ENCODE measurements around the gene SIGLEC15.

The SIGLEC15 gene

DNA sequence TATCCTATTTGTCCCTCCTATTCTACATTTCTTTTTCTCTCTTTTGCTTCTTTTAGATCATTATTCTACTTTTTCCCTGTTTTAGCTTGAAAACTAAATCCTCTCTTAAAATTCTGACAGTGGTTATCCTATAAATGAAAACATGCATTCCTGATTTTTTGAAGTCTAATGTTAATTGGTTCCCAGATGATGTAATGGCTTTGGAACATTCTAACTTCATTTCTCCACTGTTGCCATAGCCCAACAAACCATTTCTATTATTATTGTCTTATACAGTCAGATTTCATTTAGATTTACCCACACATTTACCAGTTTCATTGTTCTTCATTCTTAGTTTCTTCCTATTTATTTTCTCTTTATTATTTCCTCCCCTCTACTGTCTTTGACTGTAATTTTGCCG is 36.5 kb downstream of the SIGLEC15 start:
- H3K27me3 ChIP-seq (ENCODE audit: insufficient read depth, low read length): no peaks in the 10 kb centered on the region
- no CpG with 5 or more reads among the region's 1 CpG for WGBS
- no peak overlapping the region for H3K9ac ChIP-seq (ENCODE audit: low read depth, low read length)
- H3K36me3 ChIP-seq (ENCODE audit: insufficient read depth, low read length): peaks cover 71% of the 10 kb centered on the region
- no peak overlapping the region for H3K4me3 ChIP-seq (ENCODE audit: low read length)
- no peaks in the 10 kb centered on the region for H3K9me3 ChIP-seq (ENCODE audit: insufficient read depth, low read depth, low read length)
- H3K27ac ChIP-seq (ENCODE audit: low read depth, low read length): no peak overlapping the region
- no peaks in the 10 kb centered on the region for H3K4me1 ChIP-seq (ENCODE audit: insufficient read depth, low read length)

GRCh38 chr18:45863469-45863868 is 38.0 kb downstream of the SIGLEC15 start:
- H3K36me3 ChIP-seq (ENCODE audit: insufficient read depth, low read length): peaks cover 69% of the 10 kb centered on the region
- H3K4me1 ChIP-seq (ENCODE audit: insufficient read depth, low read length): no peaks in the 10 kb centered on the region
- no peak overlapping the region for H3K4me3 ChIP-seq (ENCODE audit: low read length)
- no CpG with 5 or more reads among the region's 1 CpG for WGBS
- H3K9me3 ChIP-seq (ENCODE audit: insufficient read depth, low read depth, low read length): no peaks in the 10 kb centered on the region
- no peaks in the 10 kb centered on the region for H3K27me3 ChIP-seq (ENCODE audit: insufficient read depth, low read length)
- H3K27ac ChIP-seq (ENCODE audit: low read depth, low read length): no peak overlapping the region
- H3K9ac ChIP-seq (ENCODE audit: low read depth, low read length): no peak overlapping the region

DNA sequence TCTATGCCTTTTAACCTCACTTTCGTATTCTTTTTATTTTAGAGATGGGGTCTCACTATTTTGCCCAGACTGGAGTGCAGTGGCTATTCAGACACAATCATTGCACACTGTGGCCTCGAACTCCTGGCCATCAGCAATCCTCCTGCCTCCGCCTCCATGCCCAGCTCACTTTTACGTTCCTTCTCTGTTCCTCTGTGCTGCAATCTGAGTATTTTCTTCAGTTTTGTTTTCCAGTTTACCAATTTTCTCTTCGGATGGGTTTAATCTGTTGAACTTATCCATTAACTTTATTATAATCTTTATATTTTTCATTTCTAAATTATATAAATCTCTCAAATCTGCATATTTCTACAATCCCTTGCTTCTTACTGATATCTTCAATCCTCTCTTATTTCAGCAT is 38.6 kb downstream of the SIGLEC15 start:
- Histone ChIP-seq H3K4me3 (ENCODE audit: low read length) (no peak overlapping the region), H3K4me1 (ENCODE audit: insufficient read depth, low read length) (no peaks in the 10 kb centered on the region), H3K27ac (ENCODE audit: low read depth, low read length) (no peak overlapping the region), H3K9ac (ENCODE audit: low read depth, low read length) (no peak overlapping the region), H3K27me3 (ENCODE audit: insufficient read depth, low read length) (no peaks in the 10 kb centered on the region), H3K9me3 (ENCODE audit: insufficient read depth, low read depth, low read length) (no peaks in the 10 kb centered on the region), H3K36me3 (ENCODE audit: insufficient read depth, low read length) (peaks cover 63% of the 10 kb centered on the region)
- 89% methylated on average over 5 of the region's 5 CpGs for WGBS

DNA sequence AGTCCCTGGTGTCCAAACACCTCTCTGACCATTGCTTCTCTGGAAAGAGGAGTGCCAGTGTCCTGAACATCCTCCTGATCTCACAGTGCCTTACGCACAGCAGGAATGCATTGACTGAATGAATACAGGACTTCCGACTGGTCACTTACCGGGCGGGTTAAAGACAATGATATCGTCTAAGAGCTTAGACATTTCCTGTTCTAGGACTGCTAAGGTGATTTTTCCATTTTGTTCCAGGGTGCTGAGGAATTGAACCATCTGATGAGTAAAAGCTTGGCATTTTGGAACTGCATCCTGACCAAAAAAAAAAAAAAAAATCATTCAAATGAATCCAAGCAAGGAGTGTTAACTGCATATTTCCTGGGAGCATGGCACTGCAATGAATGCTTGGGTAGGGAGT is 40.0 kb downstream of the SIGLEC15 start:
- H3K4me3 ChIP-seq (ENCODE audit: low read length): no peak overlapping the region
- H3K9ac ChIP-seq (ENCODE audit: low read depth, low read length): no peak overlapping the region
- peaks cover 57% of the 10 kb centered on the region for H3K36me3 ChIP-seq (ENCODE audit: insufficient read depth, low read length)
- no peaks in the 10 kb centered on the region for H3K9me3 ChIP-seq (ENCODE audit: insufficient read depth, low read depth, low read length)
- H3K4me1 ChIP-seq (ENCODE audit: insufficient read depth, low read length): no peaks in the 10 kb centered on the region
- no peak overlapping the region for H3K27ac ChIP-seq (ENCODE audit: low read depth, low read length)
- no peaks in the 10 kb centered on the region for H3K27me3 ChIP-seq (ENCODE audit: insufficient read depth, low read length)
- WGBS: 94% methylated on average over 5 of the region's 5 CpGs

DNA sequence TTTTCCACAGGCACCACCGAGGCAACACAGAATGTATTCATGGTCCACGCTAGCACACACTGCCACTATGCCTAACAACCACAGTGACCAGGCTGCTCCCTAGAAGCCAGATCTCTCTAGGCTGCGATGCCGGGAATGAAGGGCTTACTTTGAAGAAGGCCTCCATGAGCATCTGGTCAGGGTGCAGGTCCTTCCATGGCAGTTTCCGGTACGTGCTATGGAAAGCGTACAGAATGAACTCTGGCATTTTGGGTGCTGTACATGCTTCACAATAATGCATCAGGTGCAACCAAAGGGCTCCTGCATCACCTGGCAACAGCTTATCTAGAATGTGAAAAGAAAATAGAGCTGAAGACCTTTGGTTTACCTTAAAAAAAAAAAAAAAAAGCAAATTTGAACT is 44.9 kb downstream of the SIGLEC15 start:
- Histone ChIP-seq H3K4me3 (ENCODE audit: low read length) (no peak overlapping the region), H3K4me1 (ENCODE audit: insufficient read depth, low read length) (no peaks in the 10 kb centered on the region), H3K9ac (ENCODE audit: low read depth, low read length) (no peak overlapping the region), H3K27me3 (ENCODE audit: insufficient read depth, low read length) (no peaks in the 10 kb centered on the region), H3K27ac (ENCODE audit: low read depth, low read length) (no peak overlapping the region), H3K9me3 (ENCODE audit: insufficient read depth, low read depth, low read length) (0 out of 2 replicates have a peak, but pooled peaks cover under 1% of the 10 kb centered on the region), H3K36me3 (ENCODE audit: insufficient read depth, low read length) (peaks cover 46% of the 10 kb centered on the region)
- WGBS: 96% methylated on average over 7 of the region's 7 CpGs

GRCh38 chr18:45871431-45872084 is 46.1 kb downstream of the SIGLEC15 start:
- no peak overlapping the region for H3K9ac ChIP-seq (ENCODE audit: low read depth, low read length)
- no peaks in the 10 kb centered on the region for H3K4me1 ChIP-seq (ENCODE audit: insufficient read depth, low read length)
- no peak overlapping the region for H3K27ac ChIP-seq (ENCODE audit: low read depth, low read length)
- no peaks in the 10 kb centered on the region for H3K27me3 ChIP-seq (ENCODE audit: insufficient read depth, low read length)
- 97% methylated on average over 4 of the region's 5 CpGs for WGBS
- H3K9me3 ChIP-seq (ENCODE audit: insufficient read depth, low read depth, low read length): peaks cover 4% of the 10 kb centered on the region; the same call in 1 of the 2 replicates
- H3K36me3 ChIP-seq (ENCODE audit: insufficient read depth, low read length): peaks cover 47% of the 10 kb centered on the region
- no peak overlapping the region for H3K4me3 ChIP-seq (ENCODE audit: low read length)

GRCh38 chr18:45874491-45875184 is 49.2 kb downstream of the SIGLEC15 start:
- H3K9me3 ChIP-seq (ENCODE audit: insufficient read depth, low read depth, low read length): peaks cover 4% of the 10 kb centered on the region; the same call in 1 of the 2 replicates
- WGBS: 94% methylated on average over 5 of the region's 5 CpGs
- H3K27ac ChIP-seq (ENCODE audit: low read depth, low read length): no peak overlapping the region
- no peak overlapping the region for H3K4me3 ChIP-seq (ENCODE audit: low read length)
- H3K36me3 ChIP-seq (ENCODE audit: insufficient read depth, low read length): peaks cover 50% of the 10 kb centered on the region
- no peaks in the 10 kb centered on the region for H3K4me1 ChIP-seq (ENCODE audit: insufficient read depth, low read length)
- no peaks in the 10 kb centered on the region for H3K27me3 ChIP-seq (ENCODE audit: insufficient read depth, low read length)
- no peak overlapping the region for H3K9ac ChIP-seq (ENCODE audit: low read depth, low read length)

GRCh38 chr18:45876161-45876560 is 50.7 kb downstream of the SIGLEC15 start:
- H3K27me3 ChIP-seq (ENCODE audit: insufficient read depth, low read length): no peaks in the 10 kb centered on the region
- peaks cover 45% of the 10 kb centered on the region for H3K36me3 ChIP-seq (ENCODE audit: insufficient read depth, low read length)
- peaks cover 4% of the 10 kb centered on the region; the same call in 1 of the 2 replicates for H3K9me3 ChIP-seq (ENCODE audit: insufficient read depth, low read depth, low read length)
- H3K4me1 ChIP-seq (ENCODE audit: insufficient read depth, low read length): peaks cover 4% of the 10 kb centered on the region; the same call in 1 of the 2 replicates
- 96% methylated on average over 3 of the region's 3 CpGs for WGBS
- H3K27ac ChIP-seq (ENCODE audit: low read depth, low read length): no peak overlapping the region
- H3K9ac ChIP-seq (ENCODE audit: low read depth, low read length): no peak overlapping the region
- no peak overlapping the region for H3K4me3 ChIP-seq (ENCODE audit: low read length)

GRCh38 chr18:45877403-45877802 is 51.9 kb downstream of the SIGLEC15 start:
- 98% methylated on average over 3 of the region's 3 CpGs for WGBS
- peaks cover 4% of the 10 kb centered on the region; the same call in 1 of the 2 replicates for H3K9me3 ChIP-seq (ENCODE audit: insufficient read depth, low read depth, low read length)
- H3K4me3 ChIP-seq (ENCODE audit: low read length): no peak overlapping the region
- H3K27ac ChIP-seq (ENCODE audit: low read depth, low read length): no peak overlapping the region
- no peak overlapping the region for H3K9ac ChIP-seq (ENCODE audit: low read depth, low read length)
- H3K36me3 ChIP-seq (ENCODE audit: insufficient read depth, low read length): peaks cover 52% of the 10 kb centered on the region
- no peaks in the 10 kb centered on the region for H3K27me3 ChIP-seq (ENCODE audit: insufficient read depth, low read length)
- peaks cover 4% of the 10 kb centered on the region; the same call in 1 of the 2 replicates for H3K4me1 ChIP-seq (ENCODE audit: insufficient read depth, low read length)

DNA sequence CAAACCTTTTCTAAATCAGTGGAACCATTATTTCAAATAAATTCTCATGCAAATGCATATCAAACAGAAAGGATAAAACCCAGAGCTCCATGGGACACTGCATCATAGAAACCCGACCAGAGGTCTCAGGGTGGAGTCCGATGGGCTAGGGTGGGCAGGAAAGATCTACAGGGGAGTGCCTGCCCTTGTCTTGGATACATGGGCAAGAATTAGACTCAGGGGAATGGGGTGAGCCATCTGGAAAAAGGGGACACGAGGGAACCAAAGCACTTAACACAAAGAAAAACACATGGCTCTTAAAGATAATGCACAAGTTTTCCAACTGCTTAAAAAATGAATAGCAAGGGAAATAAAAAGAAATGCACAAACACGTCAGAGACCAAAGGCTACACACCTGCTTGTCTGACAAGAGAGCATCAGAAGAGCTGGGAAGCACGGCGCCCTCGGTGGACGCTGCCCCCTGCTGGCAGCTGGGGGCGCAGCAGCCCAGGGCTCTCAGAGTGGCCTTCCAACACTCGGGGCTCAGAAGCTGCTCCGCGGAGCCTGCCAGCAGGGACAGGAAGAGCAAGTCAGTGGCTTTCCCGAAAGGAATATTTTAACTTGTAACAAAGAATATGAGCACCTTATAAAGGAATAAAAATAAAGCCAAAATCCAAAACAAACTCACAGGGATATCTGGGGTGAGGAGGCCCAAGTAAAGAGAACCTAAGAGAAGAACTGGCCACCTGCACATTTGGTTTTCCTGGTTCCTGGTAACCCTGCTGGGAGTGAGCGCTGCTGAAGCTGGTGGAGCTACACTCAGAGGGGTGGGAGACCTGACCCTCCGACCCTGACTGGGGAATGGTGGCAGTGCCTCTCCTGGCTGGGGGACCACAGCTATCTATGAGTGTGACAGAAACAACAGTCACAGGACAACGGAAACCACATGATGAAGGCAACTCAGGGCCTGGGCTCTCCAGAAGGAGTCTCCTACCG is 54.5 kb downstream of the SIGLEC15 start:
- no peak overlapping the region for H3K9ac ChIP-seq (ENCODE audit: low read depth, low read length)
- peaks cover 4% of the 10 kb centered on the region; the same call in 1 of the 2 replicates for H3K4me1 ChIP-seq (ENCODE audit: insufficient read depth, low read length)
- H3K9me3 ChIP-seq (ENCODE audit: insufficient read depth, low read depth, low read length): peaks cover 4% of the 10 kb centered on the region; the same call in 1 of the 2 replicates
- H3K27ac ChIP-seq (ENCODE audit: low read depth, low read length): no peak overlapping the region
- 43% methylated on average over 16 of the region's 17 CpGs for WGBS
- peaks cover 53% of the 10 kb centered on the region for H3K36me3 ChIP-seq (ENCODE audit: insufficient read depth, low read length)
- H3K27me3 ChIP-seq (ENCODE audit: insufficient read depth, low read length): no peaks in the 10 kb centered on the region
- no peak overlapping the region for H3K4me3 ChIP-seq (ENCODE audit: low read length)

All from HUES64 (cell line).